Measurements from ENCODE around the gene KIAA0930.
"Not testable (repeated sequence)": the region's sequence is repeated elsewhere in the genome, so short reads cannot be mapped to it uniquely, and the experiment has no call there.

The KIAA0930 gene

GRCh38 chr22:45240810-45241631 lies at the start of gene KIAA0930:
TSS of gene KIAA0930 (minus strand) at chr22:45240894. CDS start at chr22:45240703, 191 bp downstream.
- peak; percentile 63 to 66 for ATAC-seq

GRCh38 chr22:45286854-45287551 lies 46.3 kb upstream of the KIAA0930 start:
- ATAC-seq, result no peak

GRCh38 chr22:45285263-45286058 lies 44.8 kb upstream of the KIAA0930 start:
- ATAC-seq, result no peak

GRCh38 chr22:45284705-45285262 lies 44.1 kb upstream of the KIAA0930 start, which contains the start of gene UPK3A:
TSS of gene UPK3A (plus strand) at chr22:45284949. CDS start at chr22:45285014, 65 bp downstream.
- peak; percentile 96 to 97 for ATAC-seq

GRCh38 chr22:45281010-45281409 lies 40.3 kb upstream of the KIAA0930 start:
- no peak for ATAC-seq

- no peak for ATAC-seq
Measured at GRCh38 chr22:45280587-45280980, 39.9 kb upstream of the KIAA0930 start.

GRCh38 chr22:45278125-45278524 lies 37.4 kb upstream of the KIAA0930 start:
- no peak for ATAC-seq

- ATAC-seq, result not testable (repeated sequence)
Measured at GRCh38 chr22:45277720-45278119, 37.0 kb upstream of the KIAA0930 start.

- no peak for ATAC-seq
Measured at GRCh38 chr22:45276507-45277105, 35.9 kb upstream of the KIAA0930 start.

- ATAC-seq, result no peak
Measured at GRCh38 chr22:45273452-45274075, 32.9 kb upstream of the KIAA0930 start.

- no peak for ATAC-seq
Measured at GRCh38 chr22:45272498-45272897, 31.8 kb upstream of the KIAA0930 start.

- no peak for ATAC-seq
Measured at GRCh38 chr22:45271667-45272201, 31.0 kb upstream of the KIAA0930 start.

- no peak for ATAC-seq
Measured at GRCh38 chr22:45270095-45271020, 29.7 kb upstream of the KIAA0930 start.

GRCh38 chr22:45268958-45269844 lies 28.5 kb upstream of the KIAA0930 start:
- ATAC-seq, result peak; percentile 89 to 90

- no peak for ATAC-seq
Measured at GRCh38 chr22:45268167-45268957, 27.7 kb upstream of the KIAA0930 start.

- ATAC-seq, result no peak
Measured at GRCh38 chr22:45265535-45265934, 24.8 kb upstream of the KIAA0930 start.

GRCh38 chr22:45263463-45264269 lies 23.0 kb upstream of the KIAA0930 start:
- peak; percentile 51 to 58 for ATAC-seq
